HepG2 (cell line): ENCODE data around the gene RAB6B. TPM values are rescaled to one million over a fixed set of nuclear protein-coding genes. Genes with fewer than 3 reads are reported as not detected.

ENCODE experiments used
- ATAC-seq: fragments of 200-7000 bp; cut with Tn5 transposase; 3 replicates; pipeline ENCODE4 v1.9.1; 2020; ENCODE audit warnings: mild to moderate bottlenecking, moderate library complexity
- BruUV-seq: library from RNA; stranded (reverse); fragments of 400-500 nt; replicated peaks from 2 replicates; lab custom pipeline; 2021; lab: Mats Ljungman, UMichigan
- CTCF ChIA-PET: fragments of 300-600 bp; formaldehyde crosslinking; extraction: SDS; loops from one replicate; lab custom pipeline; 2021; ENCODE audit warnings: low total read pairs, inconsistent platforms, low intra/inter-chr PET ratio; lab: Yijun Ruan, JAX
- POLR2A ChIA-PET: fragments of 350-600 bp; sonication (Branson Sonifier 250); formaldehyde crosslinking; loops from one replicate; lab custom pipeline; 2020; ENCODE audit warnings: antibody characterized with exemption, inconsistent platforms; lab: Yijun Ruan, JAX
- DNase-seq: peaks from one replicate; pipeline ENCODE4 v3.0.0-alpha.2; 2015; ENCODE audit warnings: low spot score
- FAIRE-seq: peaks from 3 replicates; lab custom pipeline; 2011; peaks lifted over from hg19 to GRCh38; lab: Jason Lieb, UNC
- H2AFZ ChIP-seq: one replicate; pipeline ENCODE4 v1.6.1; 2011; ENCODE audit warnings: low read length, inconsistent platforms
- H3K27ac ChIP-seq: fragments of 300-600 bp; 3 replicates; pipeline ENCODE4 v1.8.0; 2011; ENCODE audit warnings: mixed run types, mild to moderate bottlenecking, mixed read lengths, low read length, inconsistent platforms; ENCODE audit not compliant: insufficient read depth; ENCODE audit errors: extremely low read length
- H3K27me3 ChIP-seq, 2 experiments: fragments of 200-600 bp in 1 of 2; 2 replicates in 1 of 2; 3 replicates in 1 of 2; pipeline versions ENCODE4 v1.6.0 to v1.8.0; 2011; ENCODE audit warnings: low read length in 2 of 2, mild to moderate bottlenecking in 2 of 2, moderate library complexity in 2 of 2, inconsistent platforms in 1 of 2; ENCODE audit not compliant: insufficient read depth in 2 of 2, control insufficient read depth in 1 of 2
- H3K36me3 ChIP-seq, 2 experiments: fragments of 200-600 bp in 1 of 2; replicated peaks in 1 of 2; 2 replicates in 1 of 2; 3 replicates in 1 of 2; pipeline versions ENCODE4 v1.5.1 to v1.8.0; 2011; ENCODE audit warnings: low read length in 2 of 2, inconsistent platforms in 1 of 2; ENCODE audit not compliant: insufficient read depth in 2 of 2, control insufficient read depth in 1 of 2
- H3K4me1 ChIP-seq: 2 replicates; pipeline ENCODE4 v1.5.1; 2012; ENCODE audit warnings: low read length, inconsistent platforms; ENCODE audit not compliant: insufficient read depth
- H3K4me2 ChIP-seq: 2 replicates; pipeline ENCODE4 v1.6.0; 2011; ENCODE audit warnings: low read depth, low read length, inconsistent platforms
- H3K4me3 ChIP-seq, 3 experiments: fragments of 200-600 bp in 1 of 3; sonication (generic), shearing (Covaris generic) in 1 of 3; replicated peaks in 1 of 3; 2 replicates each; pipeline ENCODE4 v1.5.1; 2011 to 2016; ENCODE audit warnings: low read length in 3 of 3, inconsistent platforms in 2 of 3, low read depth in 2 of 3, mild to moderate bottlenecking in 2 of 3, control low read depth in 1 of 3, mixed read lengths in 1 of 3; ENCODE audit not compliant: insufficient read depth in 1 of 3
- H3K79me2 ChIP-seq: one replicate; pipeline ENCODE4 v1.6.1; 2011; ENCODE audit warnings: low read length, inconsistent platforms; ENCODE audit not compliant: insufficient read depth
- H3K9ac ChIP-seq: 2 replicates; pipeline ENCODE4 v1.6.0; 2011; ENCODE audit warnings: mild to moderate bottlenecking, low read depth, low read length, inconsistent platforms; ENCODE audit not compliant: insufficient read depth
- H3K9me3 ChIP-seq: 2 replicates; pipeline ENCODE4 v1.5.1; 2012; ENCODE audit warnings: mild to moderate bottlenecking, low read length
- H4K20me1 ChIP-seq: 2 replicates; pipeline ENCODE4 v1.6.0; 2011; ENCODE audit warnings: inconsistent platforms, mild to moderate bottlenecking, low read length, moderate library complexity; ENCODE audit not compliant: insufficient read depth
- BHLHE40 ChIP-seq: IDR thresholded peaks from 2 replicates; pipeline ENCODE4 v1.6.1; 2011; ENCODE audit warnings: low read length, improper control_type of control experiment
- CCDC6 ChIP-seq: sonication (generic); formaldehyde crosslinking; IDR thresholded peaks from 2 replicates; pipeline ENCODE4 v1.8.1; 2022; ENCODE audit warnings: mild to moderate bottlenecking, missing genetic modification reagents, moderate library complexity
- DNMT1 ChIP-seq: sonication (generic); formaldehyde crosslinking; IDR thresholded peaks from 2 replicates; pipeline ENCODE4 v1.5.1; 2020; ENCODE audit warnings: mild to moderate bottlenecking, missing genetic modification reagents
- EP300 ChIP-seq, 3 experiments: sonication (generic) in 1 of 3; formaldehyde crosslinking in 1 of 3; IDR thresholded peaks; 2 replicates each; pipeline versions ENCODE4 v1.5.1 to v1.6.1; 2011 to 2020; ENCODE audit warnings: low read depth in 2 of 3, low read length in 2 of 3, borderline replicate concordance in 1 of 3, improper control_type of control experiment in 1 of 3, mild to moderate bottlenecking in 1 of 3, missing genetic modification reagents in 1 of 3, moderate library complexity in 1 of 3
- LRRFIP1 ChIP-seq: sonication (generic); formaldehyde crosslinking; conservative IDR thresholded peaks from 2 replicates; pipeline ENCODE4 v1.4.0; 2020; ENCODE audit warnings: missing genetic modification reagents
- MIER3 ChIP-seq: IDR thresholded peaks from 2 replicates; pipeline ENCODE4 v1.6.1; 2016; ENCODE audit warnings: missing compliant biosample characterization, borderline replicate concordance
- MTA1 ChIP-seq: sonication (generic); formaldehyde crosslinking; IDR thresholded peaks from 2 replicates; pipeline ENCODE4 v1.4.0; 2020; ENCODE audit warnings: missing genetic modification reagents, mild to moderate bottlenecking, borderline replicate concordance
- PATZ1 ChIP-seq: sonication (generic); formaldehyde crosslinking; IDR thresholded peaks from 2 replicates; pipeline ENCODE4 v1.4.0; 2020; ENCODE audit warnings: missing genetic modification reagents
- WIZ ChIP-seq: sonication (generic); formaldehyde crosslinking; IDR thresholded peaks from 2 replicates; pipeline ENCODE4 v1.5.1; 2020; ENCODE audit warnings: mild to moderate bottlenecking, missing genetic modification reagents
- ZNF639 ChIP-seq: conservative IDR thresholded peaks from 2 replicates; pipeline ENCODE4 v1.6.1; 2018; ENCODE audit warnings: missing genetic modification reagents
- ZSCAN12 ChIP-seq: sonication (generic); formaldehyde crosslinking; IDR thresholded peaks from 2 replicates; pipeline ENCODE4 v1.9.0; 2021; ENCODE audit warnings: mild to moderate bottlenecking, missing genetic modification reagents
- ZSCAN20 ChIP-seq: sonication (generic); formaldehyde crosslinking; IDR thresholded peaks from 2 replicates; pipeline ENCODE4 v1.4.0; 2020; ENCODE audit warnings: missing genetic modification reagents, mild to moderate bottlenecking, borderline replicate concordance
- WGBS: methylation state at CpG from one replicate; pipeline ENCODE4 v1.1.6; 2017; ENCODE audit warnings: low lambda C conversion rate; 5-methylcytosine and 5-hydroxymethylcytosine counted together
- in situ Hi-C: cut with HindIII; loops from 2 replicates; pipeline ENCODE4 v1.10.0; 2017; ENCODE audit warnings: low pct_unique_long_range_greater_than_20kb; ENCODE audit not compliant: extremely low pct_ligation_motif_present
- intact Hi-C: fragments of 100-400 bp; cut with micrococcal nuclease; formaldehyde crosslinking; loops from one replicate; pipeline ENCODE4 v1.10.0; 2022; ENCODE audit not compliant: unreplicated experiment
- polyA plus RNA-seq, 8 experiments: library from polyadenylated mRNA; depleted of rRNA in 3 of 8; stranded (reverse) in 7 of 8; unstranded in 1 of 8; fragments of >200 nt; fragmentation: Illumina TruSeq in 4 of 8; extraction: Trizol in 4 of 8; gene quantifications; 2 replicates each; pipeline versions ENCODE4 v1.2.1 to v1.2.3, GENCODE V29; 2011 to 2016; ENCODE audit warnings: low read depth in 4 of 8, missing spikeins in 1 of 8, mixed read lengths in 1 of 8; ENCODE audit not compliant: insufficient read depth in 1 of 8
- total RNA-seq, 5 experiments: library from RNA; depleted of rRNA; stranded (reverse); fragments of >200 nt; fragmentation: Illumina TruSeq; extraction: Trizol; gene quantifications; 2 replicates each; pipeline ENCODE4 v1.2.3, GENCODE V29; 2016; ENCODE audit warnings: low read depth in 1 of 5
- TF ChIP-seq, protein P1 (sequence below): IDR thresholded peaks from 2 replicates; pipeline ENCODE4 v1.6.1; 2012; ENCODE audit warnings: inconsistent platforms
- TF ChIP-seq, protein P2 (sequence below): sonication (generic); formaldehyde crosslinking; IDR thresholded peaks from 2 replicates; pipeline ENCODE4 v1.5.1; 2020; ENCODE audit warnings: missing genetic modification reagents, mild to moderate bottlenecking, borderline replicate concordance

RAB6B gene
- total and polyA plus RNA-seq, 2 of the 13 experiments (the other 11 are each of a cell fraction or from before 2014, with no cell fraction given): 0.16 TPM; not detected in 1

- H3K9ac ChIP-seq: no peak overlapping the region
- CTCF ChIA-PET: no interaction called here
- no peak overlapping the region for H3K27ac ChIP-seq
- no peaks in the 10 kb centered on the region for H3K79me2 ChIP-seq
- H3K27me3 ChIP-seq: peaks cover 7 to 55% of the 10 kb centered on the region in 2 experiments
- POLR2A ChIA-PET: no interaction called here
- no peaks in the 10 kb centered on the region for H3K4me1 ChIP-seq
- FAIRE-seq (no peak), ATAC-seq (no peak), DNase-seq (no peak)
- no peak overlapping the region for H3K4me2 ChIP-seq
- no peaks in the 10 kb centered on the region for H3K9me3 ChIP-seq
- in situ Hi-C loops: no loop called here
- intact Hi-C loops: no loop called here
- no TSS peak for BruUV-seq
- no peaks in the 10 kb centered on the region for H4K20me1 ChIP-seq
- 19% methylated on average over 8 of the region's 8 CpGs for WGBS
- no peak for TF ChIP-seq BHLHE40
- TF ChIP-seq ZNF639: no peak
- TF ChIP-seq LRRFIP1: no peak
- TF ChIP-seq, protein P1, sequence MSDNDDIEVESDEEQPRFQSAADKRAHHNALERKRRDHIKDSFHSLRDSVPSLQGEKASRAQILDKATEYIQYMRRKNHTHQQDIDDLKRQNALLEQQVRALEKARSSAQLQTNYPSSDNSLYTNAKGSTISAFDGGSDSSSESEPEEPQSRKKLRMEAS: no peak
- no peak for TF ChIP-seq MTA1 (CRISPR knock-in tag)
- no peak for TF ChIP-seq PATZ1
- no peak for TF ChIP-seq EP300 (IDR thresholded peaks at IDR 0.05; ENCODE audit: low read depth in 2 of 2, low read length in 2 of 2)
- no peak for TF ChIP-seq EP300 (CRISPR knock-in tag; IDR thresholded peaks at IDR 0.05; ENCODE audit: borderline replicate concordance)
- TF ChIP-seq DNMT1 (CRISPR knock-in tag): no peak
- TF ChIP-seq ZSCAN20 (CRISPR knock-in tag): no peak
- TF ChIP-seq MIER3 (CRISPR knock-in tag): no peak
- no peak for TF ChIP-seq CCDC6 (CRISPR knock-in tag)
- no peak for TF ChIP-seq WIZ (CRISPR knock-in tag)
- TF ChIP-seq ZSCAN12 (CRISPR knock-in tag): no peak
- TF ChIP-seq, protein P2, sequence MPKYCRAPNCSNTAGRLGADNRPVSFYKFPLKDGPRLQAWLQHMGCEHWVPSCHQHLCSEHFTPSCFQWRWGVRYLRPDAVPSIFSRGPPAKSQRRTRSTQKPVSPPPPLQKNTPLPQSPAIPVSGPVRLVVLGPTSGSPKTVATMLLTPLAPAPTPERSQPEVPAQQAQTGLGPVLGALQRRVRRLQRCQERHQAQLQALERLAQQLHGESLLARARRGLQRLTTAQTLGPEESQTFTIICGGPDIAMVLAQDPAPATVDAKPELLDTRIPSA (CRISPR knock-in tag): no peak
- H3K4me3 ChIP-seq: no peak overlapping the region
- H3K36me3 ChIP-seq: no peaks in the 10 kb centered on the region
- H2AFZ ChIP-seq: no peak overlapping the region
Observed at GRCh38 chr3:133857767-133858166, 37.9 kb downstream of the RAB6B start.
